Neuronal stem cell (in vitro differentiated cells): ENCODE data around the gene MALAT1.
A peak's percentile ranks its signal among the peaks of the same experiment; 100 is the strongest.
"Not testable (repeated sequence)": the region's sequence is repeated elsewhere in the genome, so short reads cannot be mapped to it uniquely, and the experiment has no call there.

Source experiments
- DNase-seq: peaks from one replicate; pipeline ENCODE4 v3.0.0-alpha.2; 2013; ENCODE audit warnings: low spot score
- H2AFZ ChIP-seq: one replicate; pipeline ENCODE4 v1.6.1; 2013; ENCODE audit warnings: mild to moderate bottlenecking, low read length, inconsistent platforms
- H2AK5ac ChIP-seq: 2 replicates; pipeline ENCODE4 v1.6.1; 2013; ENCODE audit warnings: low read depth, mild to moderate bottlenecking, inconsistent platforms, low read length, moderate library complexity, mixed read lengths
- H2BK120ac ChIP-seq: 2 replicates; pipeline ENCODE4 v1.6.1; 2013; ENCODE audit warnings: low read depth, mild to moderate bottlenecking, inconsistent platforms, low read length, moderate library complexity, mixed read lengths
- H2BK12ac ChIP-seq: one replicate; pipeline ENCODE4 v1.6.1; 2013; ENCODE audit warnings: low read length, inconsistent platforms
- H2BK15ac ChIP-seq: 2 replicates; pipeline ENCODE4 v1.6.1; 2013; ENCODE audit warnings: mild to moderate bottlenecking, low read length, inconsistent platforms, mixed read lengths
- H2BK5ac ChIP-seq: one replicate; pipeline ENCODE4 v1.6.1; 2013; ENCODE audit warnings: inconsistent platforms, mild to moderate bottlenecking, low read length, moderate library complexity
- H3K14ac ChIP-seq: one replicate; pipeline ENCODE4 v1.6.1; 2013; ENCODE audit warnings: low read length, inconsistent platforms
- H3K18ac ChIP-seq: 2 replicates; pipeline ENCODE4 v1.6.1; 2013; ENCODE audit warnings: low read length, inconsistent platforms
- H3K23ac ChIP-seq: 2 replicates; pipeline ENCODE4 v1.6.1; 2013; ENCODE audit warnings: low read depth, mild to moderate bottlenecking, mixed read lengths, low read length, inconsistent platforms; ENCODE audit not compliant: poor library complexity
- H3K27ac ChIP-seq: replicated peaks from 3 replicates; pipeline ENCODE4 v1.5.1; 2013; ENCODE audit warnings: low read length, inconsistent platforms
- H3K27me3 ChIP-seq, 3 experiments: 2 replicates each; pipeline ENCODE4 v1.6.1; 2013; ENCODE audit warnings: low read length in 3 of 3, mild to moderate bottlenecking in 2 of 3, inconsistent platforms in 1 of 3, low read depth in 1 of 3, mixed read lengths in 1 of 3, moderate library complexity in 1 of 3; ENCODE audit not compliant: control insufficient read depth in 3 of 3, insufficient read depth in 3 of 3
- H3K36me3 ChIP-seq, 2 donors: replicated peaks in 1 of 2; 2 replicates each; pipeline ENCODE4 v1.6.1; 2013; ENCODE audit warnings: low read length in 2 of 2; ENCODE audit not compliant: control insufficient read depth in 2 of 2, insufficient read depth in 2 of 2
- H3K4ac ChIP-seq: 2 replicates; pipeline ENCODE4 v1.6.1; 2013; ENCODE audit warnings: inconsistent platforms, mild to moderate bottlenecking, low read length, moderate library complexity
- H3K4me1 ChIP-seq, 2 donors: 1 replicate in 1 of 2; 2 replicates in 1 of 2; pipeline ENCODE4 v1.6.1; 2013; ENCODE audit warnings: low read length in 2 of 2, low read depth in 1 of 2; ENCODE audit not compliant: control insufficient read depth in 2 of 2, insufficient read depth in 1 of 2
- H3K4me2 ChIP-seq: one replicate; pipeline ENCODE4 v1.6.1; 2013; ENCODE audit warnings: mild to moderate bottlenecking, low read length, inconsistent platforms; ENCODE audit not compliant: insufficient read depth, poor library complexity, severe bottlenecking
- H3K4me3 ChIP-seq, 2 donors: 2 replicates each; pipeline ENCODE4 v1.5.1; 2013; ENCODE audit warnings: low read length in 2 of 2, mild to moderate bottlenecking in 2 of 2, inconsistent platforms in 1 of 2, moderate library complexity in 1 of 2
- H3K79me1 ChIP-seq: one replicate; pipeline ENCODE4 v1.6.1; 2013; ENCODE audit warnings: low read depth, mild to moderate bottlenecking, inconsistent platforms, low read length, moderate library complexity
- H3K9ac ChIP-seq: one replicate; pipeline ENCODE4 v1.6.1; 2013; ENCODE audit warnings: mild to moderate bottlenecking, low read depth, low read length, inconsistent platforms; ENCODE audit not compliant: poor library complexity
- H3K9me3 ChIP-seq, 2 donors: replicated peaks in 1 of 2; 2 replicates each; pipeline versions ENCODE3 to v1.6.1; 2013; ENCODE audit warnings: low read length in 2 of 2, mild to moderate bottlenecking in 2 of 2, inconsistent platforms in 1 of 2, low read depth in 1 of 2, mixed read lengths in 1 of 2, moderate library complexity in 1 of 2; ENCODE audit not compliant: control insufficient read depth in 2 of 2, insufficient read depth in 1 of 2
- H4K8ac ChIP-seq: one replicate; pipeline ENCODE4 v1.6.1; 2013; ENCODE audit warnings: low read depth, mild to moderate bottlenecking, inconsistent platforms, low read length, moderate library complexity
- H4K91ac ChIP-seq: one replicate; pipeline ENCODE4 v1.6.1; 2013; ENCODE audit warnings: low read length, low read depth, mild to moderate bottlenecking, inconsistent platforms; ENCODE audit not compliant: poor library complexity
- WGBS, 2 donors: extraction: QIAGEN DNeasy Blood & Tissue Kit; methylation state at CpG; one replicate each; pipeline ENCODE4 v1.1.7; 2013; ENCODE audit warnings: missing lambda C conversion rate in 2 of 2, mixed read lengths in 1 of 2; ENCODE audit not compliant: insufficient read length in 2 of 2, insufficient replicate concordance in 1 of 2; ENCODE audit errors: extremely low coverage in 2 of 2; 5-methylcytosine and 5-hydroxymethylcytosine counted together

MALAT1 gene

DNA sequence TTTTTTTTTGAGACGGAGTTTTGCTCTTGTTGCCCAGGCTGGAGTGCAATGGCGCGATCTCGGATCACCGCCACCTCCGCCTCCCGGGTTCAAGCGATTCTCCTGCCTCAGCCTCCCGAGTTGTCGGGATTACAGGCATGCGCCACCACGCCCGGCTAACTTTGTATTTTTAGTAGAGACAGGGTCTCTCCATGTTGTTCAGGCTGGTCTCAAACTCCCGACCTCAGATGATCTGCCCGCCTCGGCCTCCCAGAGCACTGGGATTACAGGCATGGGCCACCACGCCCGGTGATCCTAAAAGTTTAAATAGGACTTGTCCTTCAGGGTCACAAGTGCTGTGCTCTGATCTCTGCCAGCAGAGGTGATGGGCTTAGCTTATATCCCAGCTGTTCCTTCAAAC lies 33.4 kb upstream of the MALAT1 start:
- H4K8ac ChIP-seq, H4K91ac ChIP-seq, H2BK5ac ChIP-seq, H3K18ac ChIP-seq, H2BK12ac ChIP-seq, H3K23ac ChIP-seq, H2AK5ac ChIP-seq, H3K4me3 ChIP-seq, H2BK15ac ChIP-seq, H2AFZ ChIP-seq, H3K4me1 ChIP-seq, H3K27ac ChIP-seq, H3K9me3 ChIP-seq, H3K14ac ChIP-seq, H3K27me3 ChIP-seq, H3K36me3 ChIP-seq, H3K4me2 ChIP-seq, H3K9ac ChIP-seq, DNase-seq, H3K79me1 ChIP-seq, H2BK120ac ChIP-seq, H3K4ac ChIP-seq: not testable (repeated sequence)
- WGBS, 2 donors = no CpG with 5 or more reads among the region's 18 CpGs

DNA sequence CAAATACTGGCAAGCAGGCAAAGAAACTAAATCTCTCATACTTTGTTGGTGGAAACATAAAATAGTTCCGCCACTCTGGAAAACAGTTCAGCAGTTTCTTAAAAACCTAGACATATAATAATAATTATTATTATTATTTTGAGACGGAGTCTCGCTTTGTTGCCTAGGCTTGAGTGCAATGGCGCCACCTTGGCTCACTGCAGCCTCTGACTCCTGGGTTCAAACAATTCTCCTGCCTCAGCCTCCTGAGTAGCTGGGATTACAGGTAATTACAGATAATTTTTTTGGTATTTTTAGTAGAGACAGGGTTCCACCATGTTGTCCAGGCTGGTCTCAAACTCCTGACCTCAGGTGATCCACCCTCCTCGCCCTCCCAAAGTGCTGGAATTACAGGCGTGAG lies 31.5 kb upstream of the MALAT1 start:
- not testable (repeated sequence) for H2BK12ac ChIP-seq, H3K18ac ChIP-seq, H4K91ac ChIP-seq, H3K4ac ChIP-seq, DNase-seq, H3K4me1 ChIP-seq, H3K4me2 ChIP-seq, H2AFZ ChIP-seq, H3K36me3 ChIP-seq, H4K8ac ChIP-seq, H3K79me1 ChIP-seq, H3K4me3 ChIP-seq, H3K9me3 ChIP-seq, H3K27ac ChIP-seq, H3K9ac ChIP-seq, H2AK5ac ChIP-seq, H3K14ac ChIP-seq, H3K27me3 ChIP-seq, H3K23ac ChIP-seq, H2BK5ac ChIP-seq, H2BK120ac ChIP-seq, H2BK15ac ChIP-seq
- WGBS, 2 donors = no CpG with 5 or more reads among the region's 6 CpGs

DNA sequence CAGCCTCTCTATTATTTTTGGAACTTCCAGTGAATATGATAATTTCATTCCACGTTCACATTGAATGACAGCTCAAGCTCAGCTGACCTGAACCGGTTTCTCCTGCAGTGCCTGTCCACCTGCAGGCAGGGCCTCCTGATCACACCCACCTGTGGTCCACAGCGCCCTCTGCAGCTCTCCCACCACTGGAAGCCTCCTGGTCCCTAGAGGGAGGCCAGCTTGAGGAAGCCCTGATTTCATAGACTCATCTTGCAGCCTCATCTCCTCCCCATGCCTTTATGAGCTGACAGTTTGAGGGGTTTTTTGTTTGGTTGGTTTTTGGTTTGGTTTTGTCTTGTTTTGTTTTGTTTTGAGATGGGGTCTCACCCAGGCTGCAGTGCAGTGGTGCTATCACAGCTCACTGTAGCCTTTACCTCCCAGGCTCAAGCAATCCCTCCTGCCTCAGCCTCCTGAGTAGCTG lies 29.9 kb upstream of the MALAT1 start:
- Histone ChIP-seq H2BK120ac (no peak overlapping the region), H3K23ac (no peak overlapping the region), H3K79me1 (no peaks in the 10 kb centered on the region), H3K4me3 (no peak overlapping the region), H2BK5ac (no peak overlapping the region), H3K14ac (no peak overlapping the region), H3K4ac (no peak overlapping the region), H3K9me3 (no peaks in the 10 kb centered on the region), H2BK15ac (no peak overlapping the region), H2AK5ac (no peak overlapping the region), H3K18ac (no peak overlapping the region), H3K27me3 (no peaks in the 10 kb centered on the region), H2BK12ac (no peak overlapping the region), H4K8ac (no peak overlapping the region), H4K91ac (no peak overlapping the region), H3K9ac (no peak overlapping the region), H3K4me1 (peaks cover 5 to 9% of the 10 kb centered on the region in 2 donors), H2AFZ (no peak overlapping the region), H3K27ac (no peak overlapping the region), H3K36me3 (no peaks in the 10 kb centered on the region), H3K4me2 (no peak overlapping the region)
- DNase-seq = no peak
- WGBS, 2 donors = no CpG with 5 or more reads among the region's 3 CpGs

DNA sequence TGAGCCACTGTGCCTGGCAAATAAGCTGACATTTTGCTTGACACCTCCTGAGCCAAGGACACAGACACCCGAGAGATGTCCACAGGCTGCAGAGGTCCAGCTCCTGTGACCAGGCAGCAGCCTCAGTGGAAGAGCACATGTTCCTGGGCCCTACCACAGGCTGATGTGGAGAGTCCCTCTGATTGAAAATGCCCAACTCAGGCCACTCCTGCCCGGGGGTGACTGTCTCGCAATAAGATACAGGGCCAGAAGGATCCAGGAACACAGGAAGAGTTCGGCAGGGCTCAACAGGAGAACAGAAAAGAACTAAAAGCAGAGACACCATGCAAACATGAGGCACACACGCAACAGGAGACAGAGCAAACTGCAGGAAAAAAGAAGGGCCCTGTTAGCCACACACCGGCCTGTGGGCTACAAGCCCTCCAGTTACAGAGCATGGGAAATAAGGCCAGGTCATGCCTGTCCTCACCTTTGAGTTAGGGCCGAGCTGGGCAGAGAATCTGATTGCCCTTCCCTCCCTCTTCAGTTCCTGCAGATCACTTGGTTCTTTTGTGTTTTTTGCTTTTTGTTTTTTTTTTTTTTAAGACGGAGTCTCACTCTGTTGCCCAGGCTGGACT lies 28.3 kb upstream of the MALAT1 start:
- Histone ChIP-seq H3K4ac (no peak overlapping the region), H3K9ac (no peak overlapping the region), H3K36me3 (no peaks in the 10 kb centered on the region), H3K23ac (no peak overlapping the region), H3K79me1 (no peaks in the 10 kb centered on the region), H2BK120ac (no peak overlapping the region), H2AFZ (peak overlapping the region; percentile 67), H2BK12ac (no peak overlapping the region), H3K4me3 (no peak overlapping the region), H3K27ac (no peak overlapping the region), H3K14ac (no peak overlapping the region), H2AK5ac (no peak overlapping the region), H4K8ac (no peak overlapping the region), H3K18ac (no peak overlapping the region), H3K27me3 (no peaks in the 10 kb centered on the region), H3K4me1 (peaks cover 5 to 9% of the 10 kb centered on the region in 2 donors), H2BK5ac (no peak overlapping the region), H4K91ac (no peak overlapping the region), H2BK15ac (no peak overlapping the region), H3K9me3 (no peaks in the 10 kb centered on the region), H3K4me2 (no peak overlapping the region)
- DNase-seq = no peak
- no CpG with 5 or more reads among the region's 8 CpGs for WGBS, 2 donors
